OCI-LY3 (cell line): ENCODE data around the gene NSDHL.

Experiments
- EZH2phosphoT487 ChIP-seq: fragments of 200-600 bp; shearing (Covaris generic); IDR thresholded peaks from 2 replicates; pipeline ENCODE4 v1.6.1; 2018; ENCODE audit warnings: antibody characterized with exemption, mixed run types, low read depth
- TF ChIP-seq, protein P1 (sequence below): fragments of 200-600, 300-600 bp; sonication (generic); IDR thresholded peaks from 2 replicates; pipeline ENCODE4 v1.5.1; 2014; ENCODE audit warnings: antibody characterized with exemption, low read length, low read depth

DNA sequence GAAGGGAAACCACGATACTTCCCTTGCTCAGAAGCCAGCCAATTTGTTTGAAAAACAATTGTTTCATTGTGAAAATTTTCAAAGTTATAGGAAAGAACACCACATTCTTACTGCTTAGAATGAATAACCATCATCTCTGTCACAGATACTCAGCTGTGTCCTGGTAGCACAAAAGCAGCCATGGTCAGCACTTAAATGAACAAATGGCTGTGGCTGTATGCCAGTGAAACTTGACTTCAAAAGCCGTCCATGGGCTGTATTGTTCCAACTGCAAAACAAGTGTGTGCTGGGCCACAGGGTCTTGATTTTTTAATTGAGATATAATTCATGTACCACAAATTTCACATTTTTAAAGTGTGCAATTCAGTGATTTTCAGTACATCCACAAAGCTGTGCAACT is 19.6 kb downstream of the NSDHL start:
- TF ChIP-seq, protein P1, sequence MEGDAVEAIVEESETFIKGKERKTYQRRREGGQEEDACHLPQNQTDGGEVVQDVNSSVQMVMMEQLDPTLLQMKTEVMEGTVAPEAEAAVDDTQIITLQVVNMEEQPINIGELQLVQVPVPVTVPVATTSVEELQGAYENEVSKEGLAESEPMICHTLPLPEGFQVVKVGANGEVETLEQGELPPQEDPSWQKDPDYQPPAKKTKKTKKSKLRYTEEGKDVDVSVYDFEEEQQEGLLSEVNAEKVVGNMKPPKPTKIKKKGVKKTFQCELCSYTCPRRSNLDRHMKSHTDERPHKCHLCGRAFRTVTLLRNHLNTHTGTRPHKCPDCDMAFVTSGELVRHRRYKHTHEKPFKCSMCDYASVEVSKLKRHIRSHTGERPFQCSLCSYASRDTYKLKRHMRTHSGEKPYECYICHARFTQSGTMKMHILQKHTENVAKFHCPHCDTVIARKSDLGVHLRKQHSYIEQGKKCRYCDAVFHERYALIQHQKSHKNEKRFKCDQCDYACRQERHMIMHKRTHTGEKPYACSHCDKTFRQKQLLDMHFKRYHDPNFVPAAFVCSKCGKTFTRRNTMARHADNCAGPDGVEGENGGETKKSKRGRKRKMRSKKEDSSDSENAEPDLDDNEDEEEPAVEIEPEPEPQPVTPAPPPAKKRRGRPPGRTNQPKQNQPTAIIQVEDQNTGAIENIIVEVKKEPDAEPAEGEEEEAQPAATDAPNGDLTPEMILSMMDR, result no peak
- TF ChIP-seq EZH2phosphoT487, result no peak
